ENCODE data around the gene NUP37.

GRCh38 chr12:102043928-102044327 is 76.0 kb downstream of the NUP37 start:
- no peak for TF ChIP-seq EZH2 (IDR thresholded peaks at IDR 0.05; ENCODE audit: low read depth)
- TF ChIP-seq CTCF (conservative IDR thresholded peaks at IDR 0.05) = no peak

All from PC-9 (cell line).